ENCODE data around the gene DOK5. TPM values are rescaled to one million over a fixed set of nuclear protein-coding genes. Genes with fewer than 3 reads are reported as not detected.

Gene DOK5
- total RNA-seq, 1 donor from 2014 or later: 14.3 TPM

- no peaks in the 10 kb centered on the region for H3K9me3 ChIP-seq (replicated peaks)
- H3K4me3 ChIP-seq: no peak overlapping the region
- no peak overlapping the region for H3K27ac ChIP-seq (replicated peaks)
- DNase-seq: no peak
- H3K36me3 ChIP-seq: no peaks in the 10 kb centered on the region
- H3K4me1 ChIP-seq: peaks cover 19% of the 10 kb centered on the region
- TF ChIP-seq CTCF (IDR thresholded peaks at IDR 0.05; ENCODE audit: borderline replicate concordance): no peak
- no peaks in the 10 kb centered on the region for H3K27me3 ChIP-seq (ENCODE audit: low read depth)
- intact Hi-C loops (cut with micrococcal nuclease): no loop called here
Measured at GRCh38 chr20:54470697-54471096, 4.7 kb upstream of the DOK5 start.

GRCh38 chr20:54472607-54473006 lies 2.8 kb upstream of the DOK5 start:
- no peak for TF ChIP-seq CTCF (IDR thresholded peaks at IDR 0.05; ENCODE audit: borderline replicate concordance)
- no peak overlapping the region for H3K4me3 ChIP-seq
- H3K4me1 ChIP-seq: peaks cover 38% of the 10 kb centered on the region
- H3K27me3 ChIP-seq (ENCODE audit: low read depth): peaks cover 15% of the 10 kb centered on the region
- H3K9me3 ChIP-seq (replicated peaks): no peaks in the 10 kb centered on the region
- intact Hi-C loops (cut with micrococcal nuclease): no loop called here
- no peaks in the 10 kb centered on the region for H3K36me3 ChIP-seq
- no peak for DNase-seq
- H3K27ac ChIP-seq (replicated peaks): no peak overlapping the region

- H3K4me3 ChIP-seq: no peak overlapping the region
- H3K9me3 ChIP-seq (replicated peaks): no peaks in the 10 kb centered on the region
- peaks cover 40% of the 10 kb centered on the region for H3K4me1 ChIP-seq
- H3K27me3 ChIP-seq (ENCODE audit: low read depth): peaks cover 22% of the 10 kb centered on the region
- no peak overlapping the region for H3K27ac ChIP-seq (replicated peaks)
- TF ChIP-seq CTCF (IDR thresholded peaks at IDR 0.05; ENCODE audit: borderline replicate concordance): no peak
- no peaks in the 10 kb centered on the region for H3K36me3 ChIP-seq
- DNase-seq: no peak
- intact Hi-C loops (cut with micrococcal nuclease): no loop called here
Measured at GRCh38 chr20:54473340-54473739, 2.1 kb upstream of the DOK5 start.

GRCh38 chr20:54474046-54474445 lies 1.3 kb upstream of the DOK5 start:
- no peak overlapping the region for H3K27ac ChIP-seq (replicated peaks)
- TF ChIP-seq CTCF (IDR thresholded peaks at IDR 0.05; ENCODE audit: borderline replicate concordance): no peak
- intact Hi-C loops (cut with micrococcal nuclease): no loop called here
- H3K4me1 ChIP-seq: peaks cover 40% of the 10 kb centered on the region
- H3K4me3 ChIP-seq: no peak overlapping the region
- peaks cover 28% of the 10 kb centered on the region for H3K27me3 ChIP-seq (ENCODE audit: low read depth)
- no peaks in the 10 kb centered on the region for H3K36me3 ChIP-seq
- DNase-seq: no peak
- H3K9me3 ChIP-seq (replicated peaks): no peaks in the 10 kb centered on the region

GRCh38 chr20:54474866-54475265 lies 527 bp upstream of the DOK5 start:
- Histone ChIP-seq H3K4me1 (peaks cover 33% of the 10 kb centered on the region), H3K9me3 (replicated peaks) (no peaks in the 10 kb centered on the region), H3K36me3 (no peaks in the 10 kb centered on the region), H3K27ac (replicated peaks) (peak overlapping the region; percentile 55), H3K27me3 (ENCODE audit: low read depth) (peaks cover 36% of the 10 kb centered on the region), H3K4me3 (peak overlapping the region; percentile 83)
- intact Hi-C loops (cut with micrococcal nuclease): no loop called here
- no peak for DNase-seq
- TF ChIP-seq CTCF (IDR thresholded peaks at IDR 0.05; ENCODE audit: borderline replicate concordance): no peak

Measured in left ventricle myocardium inferior (tissue), 1 donor.